Measurements from ENCODE around the gene PTPRN2.

DNA sequence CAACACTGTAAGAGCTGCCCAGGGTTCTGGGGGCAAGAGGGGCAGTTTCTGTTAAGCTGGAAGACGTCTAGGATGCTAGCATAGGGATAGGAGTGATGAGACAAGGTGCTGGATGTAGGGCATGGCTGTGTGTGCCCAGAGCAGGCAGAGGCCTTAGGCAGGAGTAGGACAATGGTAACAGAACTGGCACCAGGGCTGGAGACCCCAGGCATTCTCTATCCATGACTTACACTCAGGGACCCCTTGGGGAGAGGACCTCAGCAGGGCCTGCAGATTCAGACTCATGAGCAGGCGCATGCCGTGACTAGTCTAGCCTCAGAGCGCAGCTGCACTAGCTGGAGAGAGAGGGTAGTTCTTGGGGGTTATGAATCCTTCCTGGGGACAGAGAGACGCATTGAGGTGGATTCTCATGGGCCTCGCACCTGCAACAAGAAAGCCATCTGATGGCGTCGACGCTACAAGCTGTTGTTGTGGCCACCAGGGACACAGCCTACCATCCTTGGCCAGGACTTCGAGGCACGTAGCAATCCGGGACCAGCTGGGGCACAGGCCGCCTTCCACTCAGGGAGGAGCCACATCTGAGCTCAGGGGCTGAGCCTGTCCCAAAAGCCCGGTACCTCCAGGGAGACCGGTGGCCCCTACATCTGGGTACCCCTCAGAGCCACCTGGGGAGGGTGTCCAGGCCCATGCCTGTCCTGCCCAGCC is 474.1 kb downstream of the PTPRN2 start:
- TF ChIP-seq, protein P1, sequence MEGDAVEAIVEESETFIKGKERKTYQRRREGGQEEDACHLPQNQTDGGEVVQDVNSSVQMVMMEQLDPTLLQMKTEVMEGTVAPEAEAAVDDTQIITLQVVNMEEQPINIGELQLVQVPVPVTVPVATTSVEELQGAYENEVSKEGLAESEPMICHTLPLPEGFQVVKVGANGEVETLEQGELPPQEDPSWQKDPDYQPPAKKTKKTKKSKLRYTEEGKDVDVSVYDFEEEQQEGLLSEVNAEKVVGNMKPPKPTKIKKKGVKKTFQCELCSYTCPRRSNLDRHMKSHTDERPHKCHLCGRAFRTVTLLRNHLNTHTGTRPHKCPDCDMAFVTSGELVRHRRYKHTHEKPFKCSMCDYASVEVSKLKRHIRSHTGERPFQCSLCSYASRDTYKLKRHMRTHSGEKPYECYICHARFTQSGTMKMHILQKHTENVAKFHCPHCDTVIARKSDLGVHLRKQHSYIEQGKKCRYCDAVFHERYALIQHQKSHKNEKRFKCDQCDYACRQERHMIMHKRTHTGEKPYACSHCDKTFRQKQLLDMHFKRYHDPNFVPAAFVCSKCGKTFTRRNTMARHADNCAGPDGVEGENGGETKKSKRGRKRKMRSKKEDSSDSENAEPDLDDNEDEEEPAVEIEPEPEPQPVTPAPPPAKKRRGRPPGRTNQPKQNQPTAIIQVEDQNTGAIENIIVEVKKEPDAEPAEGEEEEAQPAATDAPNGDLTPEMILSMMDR (conservative IDR thresholded peaks at IDR 0.05 in 1 of 2, IDR thresholded peaks at IDR 0.05 in 1 of 2; ENCODE audit: low read depth in 1 of 2, low read length in 2 of 2), result no peak
- no peak for TF ChIP-seq EZH2 (IDR thresholded peaks at IDR 0.05; ENCODE audit: low read length, missing control alignments)

All from fibroblast of lung (primary cell).